Testis (tissue), 2 donors: Measurements from ENCODE around the gene FTHL17.

ENCODE experiments used
- POLR2A ChIP-seq: fragments of 450-650 bp; IDR thresholded peaks from one replicate; pipeline ENCODE4 v1.6.1; 2017; ENCODE audit warnings: antibody characterized with exemption, mild to moderate bottlenecking, moderate library complexity
- TF ChIP-seq, protein P1 (sequence below), 3 experiments: fragments of 450-650 bp in 2 of 3; fragments of 200-600 bp in 1 of 3; sonication (generic) in 1 of 3; IDR thresholded peaks; one replicate each; pipeline ENCODE4 v1.5.1; 2016 to 2019; ENCODE audit warnings: antibody characterized with exemption in 3 of 3, mild to moderate bottlenecking in 2 of 3, moderate library complexity in 1 of 3

GRCh38 chrX:31071725-31072124 lies at the start of gene FTHL17:
- TF ChIP-seq, protein P1, sequence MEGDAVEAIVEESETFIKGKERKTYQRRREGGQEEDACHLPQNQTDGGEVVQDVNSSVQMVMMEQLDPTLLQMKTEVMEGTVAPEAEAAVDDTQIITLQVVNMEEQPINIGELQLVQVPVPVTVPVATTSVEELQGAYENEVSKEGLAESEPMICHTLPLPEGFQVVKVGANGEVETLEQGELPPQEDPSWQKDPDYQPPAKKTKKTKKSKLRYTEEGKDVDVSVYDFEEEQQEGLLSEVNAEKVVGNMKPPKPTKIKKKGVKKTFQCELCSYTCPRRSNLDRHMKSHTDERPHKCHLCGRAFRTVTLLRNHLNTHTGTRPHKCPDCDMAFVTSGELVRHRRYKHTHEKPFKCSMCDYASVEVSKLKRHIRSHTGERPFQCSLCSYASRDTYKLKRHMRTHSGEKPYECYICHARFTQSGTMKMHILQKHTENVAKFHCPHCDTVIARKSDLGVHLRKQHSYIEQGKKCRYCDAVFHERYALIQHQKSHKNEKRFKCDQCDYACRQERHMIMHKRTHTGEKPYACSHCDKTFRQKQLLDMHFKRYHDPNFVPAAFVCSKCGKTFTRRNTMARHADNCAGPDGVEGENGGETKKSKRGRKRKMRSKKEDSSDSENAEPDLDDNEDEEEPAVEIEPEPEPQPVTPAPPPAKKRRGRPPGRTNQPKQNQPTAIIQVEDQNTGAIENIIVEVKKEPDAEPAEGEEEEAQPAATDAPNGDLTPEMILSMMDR (IDR thresholded peaks at IDR 0.05): no peak
- TF ChIP-seq POLR2A: no peak
